K562 (cell line): ENCODE results near the gene SH3TC1. TPM values are rescaled to one million over a fixed set of nuclear protein-coding genes. Genes with fewer than 3 reads are reported as not detected.

ENCODE experiments used
- ATF7 ChIP-seq: fragments of 450-650 bp; IDR thresholded peaks from 2 replicates; pipeline ENCODE4 v1.7.1; 2014; ENCODE audit warnings: mild to moderate bottlenecking, moderate library complexity
- CTCFL ChIP-seq: IDR thresholded peaks from 2 replicates; pipeline ENCODE4 v1.6.1; 2011; ENCODE audit warnings: borderline replicate concordance, low read depth, mild to moderate bottlenecking, moderate library complexity, low read length; ENCODE audit not compliant: insufficient read depth, poor library complexity, severe bottlenecking
- DLX4 ChIP-seq: fragments of 250-450 bp; sonication (Bioruptor Pico); IDR thresholded peaks from 2 replicates; pipeline ENCODE4 v1.6.1; 2021; ENCODE audit warnings: mild to moderate bottlenecking
- GABPB1 ChIP-seq: sonication (generic); formaldehyde crosslinking; IDR thresholded peaks from 2 replicates; pipeline ENCODE4 v1.8.0; 2022; ENCODE audit warnings: mild to moderate bottlenecking, missing genetic modification reagents
- JUND ChIP-seq, 2 experiments: IDR thresholded peaks; 2 replicates in 1 of 2; 3 replicates in 1 of 2; pipeline ENCODE4 v1.6.1; 2011; ENCODE audit warnings: borderline replicate concordance in 2 of 2, low read depth in 2 of 2, low read length in 2 of 2, improper control_type of control experiment in 1 of 2, missing biosample characterization in 1 of 2, missing genetic modification characterization in 1 of 2, missing genetic modification reagents in 1 of 2
- POLR2B ChIP-seq: fragments of 450-650 bp; IDR thresholded peaks from 2 replicates; pipeline ENCODE4 v1.6.1; 2018; ENCODE audit warnings: low read depth; ENCODE audit not compliant: partially characterized antibody
- SMAD4 ChIP-seq: fragments of 250-450 bp; sonication (Bioruptor Pico); conservative IDR thresholded peaks from 2 replicates; pipeline ENCODE4 v1.8.0; 2021; ENCODE audit warnings: inconsistent platforms, mild to moderate bottlenecking, moderate library complexity
- TOE1 ChIP-seq, 2 experiments: fragments of 450-650 bp in 1 of 2; sonication (generic) in 1 of 2; formaldehyde crosslinking in 1 of 2; IDR thresholded peaks; 2 replicates each; pipeline versions ENCODE4 v1.7.1 to v1.8.0; 2016 to 2022; ENCODE audit warnings: borderline replicate concordance in 2 of 2, mild to moderate bottlenecking in 2 of 2, antibody characterized with exemption in 1 of 2, inconsistent platforms in 1 of 2, low read depth in 1 of 2, missing genetic modification reagents in 1 of 2, moderate library complexity in 1 of 2
- ZBTB7A ChIP-seq: IDR thresholded peaks from 2 replicates; pipeline ENCODE4 v1.6.1; 2011; ENCODE audit warnings: low read depth, mild to moderate bottlenecking, low read length, moderate library complexity, borderline replicate concordance; ENCODE audit not compliant: control insufficient read depth
- ZNF12 ChIP-seq: sonication (generic); formaldehyde crosslinking; IDR thresholded peaks from 2 replicates; pipeline ENCODE4 v1.4.0; 2020; ENCODE audit warnings: mild to moderate bottlenecking, missing genetic modification reagents
- ZNF140 ChIP-seq: fragments of 250-450 bp; sonication (Bioruptor Pico); IDR thresholded peaks from 2 replicates; pipeline ENCODE4 v1.8.0; 2021; ENCODE audit warnings: moderate library complexity, mild to moderate bottlenecking, inconsistent platforms
- ZNF77 ChIP-seq: fragments of 250-450 bp; sonication (Bioruptor Pico); IDR thresholded peaks from 2 replicates; pipeline ENCODE4 v1.5.0; 2020
- ZNF778 ChIP-seq: fragments of 450-650 bp; formaldehyde crosslinking; IDR thresholded peaks from 2 replicates; pipeline ENCODE4 v1.4.0; 2020; ENCODE audit warnings: mild to moderate bottlenecking, moderate library complexity
- polyA plus RNA-seq, 8 experiments: library from polyadenylated mRNA; depleted of rRNA in 4 of 8; stranded (reverse) in 5 of 8; unstranded in 3 of 8; fragments of >200 nt; fragmentation: Nextera tagmentation in 2 of 8; fragmentation: Illumina TruSeq in 1 of 8; extraction: Ambion mirVana in 2 of 8; extraction: Trizol in 1 of 8; gene quantifications; 2 replicates each; pipeline versions ENCODE4 v1.2.1 to v1.2.3, GENCODE V29; 2011 to 2014; ENCODE audit warnings: inconsistent platforms in 1 of 8, missing spikeins in 1 of 8
- total RNA-seq, 7 experiments: library from RNA; depleted of rRNA in 6 of 7; stranded (reverse); fragments of >200 nt in 6 of 7; fragmentation: Illumina TruSeq in 2 of 7; extraction: Trizol in 2 of 7; gene quantifications; 2 replicates each; pipeline versions ENCODE4 v1.2.1 to v1.2.3, GENCODE V29; 2011 to 2021; ENCODE audit warnings: low replicate concordance in 1 of 7
- TF ChIP-seq, protein P1 (sequence below): sonication (generic); formaldehyde crosslinking; IDR thresholded peaks from 2 replicates; pipeline ENCODE4 v1.8.0; 2022; ENCODE audit warnings: missing genetic modification reagents, mild to moderate bottlenecking, moderate library complexity, borderline replicate concordance
- TF ChIP-seq, protein P2 (sequence below): fragments of 200-400 bp; formaldehyde crosslinking; IDR thresholded peaks from 2 replicates; pipeline ENCODE4 v1.6.1; 2017; ENCODE audit warnings: mild to moderate bottlenecking, low read depth, low read length, moderate library complexity
- TF ChIP-seq, protein P3 (sequence below): IDR thresholded peaks from 2 replicates; pipeline ENCODE4 v1.6.1; 2011; ENCODE audit not compliant: insufficient read length; ENCODE audit errors: extremely low read depth

Gene SH3TC1
- total and polyA plus RNA-seq, 9 of the 15 experiments (the other 6 are each of a cell fraction or from before 2014, with no cell fraction given) = 0.04 to 2.1 (median 0.48) TPM; not detected in 1

GRCh38 chr4:8241895-8242696 is 43.0 kb downstream of the SH3TC1 start (continued):
- TF ChIP-seq CTCFL (peak; percentile 29), ZNF12 (CRISPR knock-in tag) (no peak), ZNF77 (no peak), TOE1 (IDR thresholded peaks at IDR 0.05; ENCODE audit: borderline replicate concordance) (peak; percentile 25; the same call in 1 of the 2 replicates), TOE1 (CRISPR knock-in tag; IDR thresholded peaks at IDR 0.05; ENCODE audit: borderline replicate concordance, low read depth) (no peak), SMAD4 (CRISPR knock-in tag) (0 out of 2 replicates have a peak, but pooled peaks have one; percentile 11), ZBTB7A (peak; percentile 44; the same call in 1 of the 2 replicates), JUND (IDR thresholded peaks at IDR 0.05; ENCODE audit: borderline replicate concordance, low read depth, low read length) (peak; percentile 35; the same call in 1 of the 2 replicates), JUND (tag; IDR thresholded peaks at IDR 0.05; ENCODE audit: borderline replicate concordance, low read depth, low read length) (no peak; the same call in 2 of the 3 replicates), ZNF140 (CRISPR knock-in tag) (no peak), ZNF778 (CRISPR knock-in tag) (no peak), ATF7 (0 out of 2 replicates have a peak, but pooled peaks have one; percentile 30), GABPB1 (CRISPR knock-in tag) (0 out of 2 replicates have a peak, but pooled peaks have one; percentile 23), DLX4 (no peak), POLR2B (no peak)
- TF ChIP-seq, protein P1, sequence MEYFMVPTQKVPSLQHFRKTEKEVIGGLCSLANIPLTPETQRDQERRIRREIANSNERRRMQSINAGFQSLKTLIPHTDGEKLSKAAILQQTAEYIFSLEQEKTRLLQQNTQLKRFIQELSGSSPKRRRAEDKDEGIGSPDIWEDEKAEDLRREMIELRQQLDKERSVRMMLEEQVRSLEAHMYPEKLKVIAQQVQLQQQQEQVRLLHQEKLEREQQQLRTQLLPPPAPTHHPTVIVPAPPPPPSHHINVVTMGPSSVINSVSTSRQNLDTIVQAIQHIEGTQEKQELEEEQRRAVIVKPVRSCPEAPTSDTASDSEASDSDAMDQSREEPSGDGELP = peak; percentile 73; the same call in 1 of the 2 replicates
- TF ChIP-seq, protein P2, sequence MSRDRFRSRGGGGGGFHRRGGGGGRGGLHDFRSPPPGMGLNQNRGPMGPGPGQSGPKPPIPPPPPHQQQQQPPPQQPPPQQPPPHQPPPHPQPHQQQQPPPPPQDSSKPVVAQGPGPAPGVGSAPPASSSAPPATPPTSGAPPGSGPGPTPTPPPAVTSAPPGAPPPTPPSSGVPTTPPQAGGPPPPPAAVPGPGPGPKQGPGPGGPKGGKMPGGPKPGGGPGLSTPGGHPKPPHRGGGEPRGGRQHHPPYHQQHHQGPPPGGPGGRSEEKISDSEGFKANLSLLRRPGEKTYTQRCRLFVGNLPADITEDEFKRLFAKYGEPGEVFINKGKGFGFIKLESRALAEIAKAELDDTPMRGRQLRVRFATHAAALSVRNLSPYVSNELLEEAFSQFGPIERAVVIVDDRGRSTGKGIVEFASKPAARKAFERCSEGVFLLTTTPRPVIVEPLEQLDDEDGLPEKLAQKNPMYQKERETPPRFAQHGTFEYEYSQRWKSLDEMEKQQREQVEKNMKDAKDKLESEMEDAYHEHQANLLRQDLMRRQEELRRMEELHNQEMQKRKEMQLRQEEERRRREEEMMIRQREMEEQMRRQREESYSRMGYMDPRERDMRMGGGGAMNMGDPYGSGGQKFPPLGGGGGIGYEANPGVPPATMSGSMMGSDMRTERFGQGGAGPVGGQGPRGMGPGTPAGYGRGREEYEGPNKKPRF = no peak
- TF ChIP-seq, protein P3, sequence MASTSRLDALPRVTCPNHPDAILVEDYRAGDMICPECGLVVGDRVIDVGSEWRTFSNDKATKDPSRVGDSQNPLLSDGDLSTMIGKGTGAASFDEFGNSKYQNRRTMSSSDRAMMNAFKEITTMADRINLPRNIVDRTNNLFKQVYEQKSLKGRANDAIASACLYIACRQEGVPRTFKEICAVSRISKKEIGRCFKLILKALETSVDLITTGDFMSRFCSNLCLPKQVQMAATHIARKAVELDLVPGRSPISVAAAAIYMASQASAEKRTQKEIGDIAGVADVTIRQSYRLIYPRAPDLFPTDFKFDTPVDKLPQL = no peak
- TF ChIP-seq, all 486 proteins: peak for 37
